ENCODE measurements around the gene ZNF568. TPM values are rescaled to one million over a fixed set of nuclear protein-coding genes. Genes with fewer than 3 reads are reported as not detected.

The ZNF568 gene
- 3.9 and 8.9 TPM in 2 replicates for total RNA-seq
- polyA plus RNA-seq = 2.5 and 4.4 TPM in 2 replicates

DNA sequence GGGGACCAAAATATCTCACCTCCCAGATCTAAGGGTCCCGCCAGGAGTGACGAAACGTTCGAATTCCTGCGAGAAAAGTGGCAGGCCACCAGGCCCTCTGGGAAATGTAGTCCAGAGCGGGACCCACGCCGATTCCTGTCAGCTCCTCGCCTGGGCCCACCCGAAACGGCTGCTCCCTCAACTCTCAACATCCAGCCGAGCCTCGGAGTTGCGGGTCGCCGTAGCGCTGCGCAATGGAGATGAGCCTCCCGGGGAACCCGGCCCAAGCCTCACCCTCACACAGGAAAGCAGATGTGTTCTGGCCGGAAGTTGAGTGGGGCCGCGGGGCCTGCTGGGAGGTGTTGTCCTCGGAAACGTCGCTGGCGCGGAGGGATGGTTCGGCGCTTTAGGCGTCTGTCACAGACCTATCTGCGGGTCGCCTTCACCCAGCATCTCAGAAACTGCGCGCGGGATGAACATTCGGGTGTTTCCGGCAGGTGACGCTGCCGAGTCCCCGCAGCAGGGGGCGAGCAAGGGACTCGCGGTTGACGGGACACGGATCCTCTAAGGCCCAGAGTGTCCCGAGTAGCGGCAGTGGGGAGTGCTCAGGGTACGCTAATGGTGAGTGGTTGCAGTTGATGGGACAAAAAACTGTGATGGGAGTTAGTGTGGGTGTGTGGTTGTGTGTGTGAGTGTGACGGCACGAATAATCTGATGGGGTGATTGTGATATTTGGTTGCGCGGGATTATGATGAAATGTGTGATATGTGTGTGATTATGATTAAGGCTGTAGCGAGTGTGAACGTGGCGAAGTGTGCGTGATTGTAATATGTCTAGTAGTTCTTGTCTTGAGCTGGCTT, at the start of gene ZNF568, which contains the start of gene ZNF829:
Gene ZNF568 (plus strand): TSS at position 341 of the 839 bp plus-strand sequence. CDS start 6,439 bp downstream, outside the sequence.
Gene ZNF829 (minus strand): TSS at position 300 of the 839 bp plus-strand sequence. CDS start 1,124 bp downstream, outside the sequence.
- H3K27me3 ChIP-seq = no peaks in the 10 kb centered on the region
- TF ChIP-seq, protein P1, sequence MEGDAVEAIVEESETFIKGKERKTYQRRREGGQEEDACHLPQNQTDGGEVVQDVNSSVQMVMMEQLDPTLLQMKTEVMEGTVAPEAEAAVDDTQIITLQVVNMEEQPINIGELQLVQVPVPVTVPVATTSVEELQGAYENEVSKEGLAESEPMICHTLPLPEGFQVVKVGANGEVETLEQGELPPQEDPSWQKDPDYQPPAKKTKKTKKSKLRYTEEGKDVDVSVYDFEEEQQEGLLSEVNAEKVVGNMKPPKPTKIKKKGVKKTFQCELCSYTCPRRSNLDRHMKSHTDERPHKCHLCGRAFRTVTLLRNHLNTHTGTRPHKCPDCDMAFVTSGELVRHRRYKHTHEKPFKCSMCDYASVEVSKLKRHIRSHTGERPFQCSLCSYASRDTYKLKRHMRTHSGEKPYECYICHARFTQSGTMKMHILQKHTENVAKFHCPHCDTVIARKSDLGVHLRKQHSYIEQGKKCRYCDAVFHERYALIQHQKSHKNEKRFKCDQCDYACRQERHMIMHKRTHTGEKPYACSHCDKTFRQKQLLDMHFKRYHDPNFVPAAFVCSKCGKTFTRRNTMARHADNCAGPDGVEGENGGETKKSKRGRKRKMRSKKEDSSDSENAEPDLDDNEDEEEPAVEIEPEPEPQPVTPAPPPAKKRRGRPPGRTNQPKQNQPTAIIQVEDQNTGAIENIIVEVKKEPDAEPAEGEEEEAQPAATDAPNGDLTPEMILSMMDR (IDR thresholded peaks at IDR 0.05; ENCODE audit: poor library complexity) = peak; percentile 72
- TF ChIP-seq EZH2 (IDR thresholded peaks at IDR 0.05; ENCODE audit: borderline replicate concordance) = no peak
- peak within 1 kb of the TSS; percentile 87 for H3K4me2 ChIP-seq
- H3K36me3 ChIP-seq (replicated peaks; ENCODE audit: insufficient read depth, low read depth) = no peaks in the 10 kb centered on the region
- H3K4me1 ChIP-seq (ENCODE audit: insufficient read depth) = peaks cover 5% of the 10 kb centered on the region
- H4K20me1 ChIP-seq (ENCODE audit: insufficient read depth, poor library complexity, severe bottlenecking) = no peaks in the 10 kb centered on the region
- no peaks in the 10 kb centered on the region for H3K9me2 ChIP-seq (replicated peaks; ENCODE audit: insufficient read depth)
- no peaks in the 10 kb centered on the region for H3K79me2 ChIP-seq
- DNase-seq (ENCODE audit: low spot score) = peak; percentile 91
- peak within 1 kb of the TSS; percentile 86 for H2AFZ ChIP-seq
- peak within 1 kb of the TSS; percentile 98 for H3K27ac ChIP-seq
- peak within 1 kb of the TSS; percentile 78 for H3K4me3 ChIP-seq
- 2% methylated on average over 57 of the region's 57 CpGs for WGBS (ENCODE audit: low lambda C conversion rate, missing lambda C conversion rate)
- peaks cover 25% of the 10 kb centered on the region for H3K9me3 ChIP-seq (ENCODE audit: low read depth)

DNA sequence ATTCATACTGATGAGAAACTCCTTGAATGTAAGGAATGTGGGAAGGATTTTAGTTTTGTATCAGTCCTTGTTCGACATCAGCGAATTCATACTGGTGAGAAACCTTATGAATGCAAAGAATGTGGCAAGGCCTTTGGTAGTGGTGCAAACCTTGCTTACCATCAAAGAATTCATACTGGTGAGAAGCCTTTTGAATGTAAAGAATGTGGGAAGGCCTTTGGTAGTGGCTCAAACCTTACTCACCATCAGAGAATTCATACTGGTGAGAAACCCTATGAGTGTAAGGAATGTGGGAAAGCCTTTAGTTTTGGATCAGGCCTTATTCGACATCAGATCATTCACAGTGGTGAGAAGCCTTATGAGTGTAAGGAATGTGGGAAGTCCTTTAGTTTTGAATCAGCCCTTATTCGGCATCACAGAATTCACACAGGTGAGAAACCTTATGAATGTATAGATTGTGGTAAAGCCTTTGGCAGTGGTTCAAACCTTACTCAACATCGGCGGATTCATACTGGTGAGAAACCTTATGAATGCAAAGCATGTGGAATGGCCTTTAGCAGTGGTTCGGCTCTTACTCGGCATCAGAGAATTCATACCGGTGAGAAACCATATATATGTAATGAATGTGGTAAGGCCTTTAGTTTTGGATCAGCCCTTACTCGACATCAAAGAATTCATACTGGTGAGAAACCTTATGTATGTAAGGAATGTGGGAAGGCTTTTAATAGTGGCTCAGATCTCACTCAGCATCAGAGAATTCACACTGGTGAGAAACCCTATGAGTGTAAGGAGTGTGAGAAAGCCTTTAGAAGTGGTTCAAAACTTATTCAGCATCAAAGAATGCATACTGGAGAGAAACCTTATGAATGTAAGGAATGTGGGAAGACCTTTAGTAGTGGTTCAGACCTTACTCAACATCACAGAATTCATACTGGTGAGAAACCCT, 38.9 kb upstream of the ZNF568 start:
- H3K9me3 ChIP-seq (ENCODE audit: low read depth) = peaks cover 93% of the 10 kb centered on the region
- DNase-seq (ENCODE audit: low spot score) = no peak
- H3K27me3 ChIP-seq = no peaks in the 10 kb centered on the region
- H3K36me3 ChIP-seq (replicated peaks; ENCODE audit: insufficient read depth, low read depth) = peaks cover 8% of the 10 kb centered on the region
- peaks cover 3% of the 10 kb centered on the region for H3K79me2 ChIP-seq
- H3K4me2 ChIP-seq = no peak overlapping the region
- H3K4me3 ChIP-seq = no peak overlapping the region
- H3K9me2 ChIP-seq (replicated peaks; ENCODE audit: insufficient read depth) = no peaks in the 10 kb centered on the region
- 98% methylated on average over 10 of the region's 10 CpGs for WGBS (ENCODE audit: low lambda C conversion rate, missing lambda C conversion rate)
- no peak overlapping the region for H2AFZ ChIP-seq
- H3K27ac ChIP-seq = no peak overlapping the region
- H3K4me1 ChIP-seq (ENCODE audit: insufficient read depth) = no peaks in the 10 kb centered on the region
- TF ChIP-seq EZH2 (IDR thresholded peaks at IDR 0.05; ENCODE audit: borderline replicate concordance) = no peak
- TF ChIP-seq EZH2phosphoT487 (IDR thresholded peaks at IDR 0.05; ENCODE audit: low read depth, severe bottlenecking, unreplicated experiment) = no peak
- TF ChIP-seq, protein P1 (IDR thresholded peaks at IDR 0.05; ENCODE audit: poor library complexity) = no peak
- H4K20me1 ChIP-seq (ENCODE audit: insufficient read depth, poor library complexity, severe bottlenecking) = no peaks in the 10 kb centered on the region

DNA sequence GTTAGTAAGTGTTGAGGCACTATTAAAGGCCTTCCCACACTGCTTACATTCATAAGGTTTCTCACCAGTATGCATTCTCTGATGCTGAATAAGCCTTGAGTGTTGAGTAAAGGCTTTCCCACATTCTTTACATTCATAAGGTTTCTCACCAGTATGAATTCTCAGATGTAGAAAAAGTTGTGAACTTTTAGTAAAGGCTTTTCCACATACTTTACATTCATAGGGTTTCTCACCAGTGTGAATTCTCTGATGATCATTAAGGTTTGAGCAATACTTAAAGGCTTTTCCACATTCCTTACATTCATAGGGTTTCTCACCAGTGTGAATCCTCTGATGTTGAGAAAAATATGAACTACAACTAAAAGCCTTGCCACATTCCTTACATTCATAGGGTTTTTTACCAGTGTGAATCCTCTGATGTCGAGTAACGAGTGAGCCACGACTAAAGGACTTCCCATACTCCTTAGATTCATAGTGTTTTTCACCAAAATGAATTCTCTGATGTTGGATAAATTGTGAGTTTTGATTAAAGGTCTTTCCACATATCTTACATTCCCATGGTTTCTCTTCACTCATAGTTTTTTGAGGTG, 24.3 kb upstream of the ZNF568 start:
- H2AFZ ChIP-seq = no peak overlapping the region
- no peak for TF ChIP-seq EZH2 (IDR thresholded peaks at IDR 0.05; ENCODE audit: borderline replicate concordance)
- TF ChIP-seq EZH2phosphoT487 (IDR thresholded peaks at IDR 0.05; ENCODE audit: low read depth, severe bottlenecking, unreplicated experiment) = no peak
- TF ChIP-seq, protein P1 (IDR thresholded peaks at IDR 0.05; ENCODE audit: poor library complexity) = no peak
- no peaks in the 10 kb centered on the region for H3K4me1 ChIP-seq (ENCODE audit: insufficient read depth)
- H3K36me3 ChIP-seq (replicated peaks; ENCODE audit: insufficient read depth, low read depth) = peaks cover 29% of the 10 kb centered on the region
- H3K27me3 ChIP-seq = no peaks in the 10 kb centered on the region
- no peak for DNase-seq (ENCODE audit: low spot score)
- 99% methylated on average over 3 of the region's 3 CpGs for WGBS (ENCODE audit: low lambda C conversion rate, missing lambda C conversion rate)
- H4K20me1 ChIP-seq (ENCODE audit: insufficient read depth, poor library complexity, severe bottlenecking) = no peaks in the 10 kb centered on the region
- H3K4me3 ChIP-seq = peak overlapping the region; percentile 20
- H3K27ac ChIP-seq = no peak overlapping the region
- H3K9me3 ChIP-seq (ENCODE audit: low read depth) = peaks cover 94% of the 10 kb centered on the region
- H3K4me2 ChIP-seq = no peak overlapping the region
- H3K9me2 ChIP-seq (replicated peaks; ENCODE audit: insufficient read depth) = no peaks in the 10 kb centered on the region
- no peaks in the 10 kb centered on the region for H3K79me2 ChIP-seq

Data from hepatocyte (in vitro differentiated cells).